Endothelial cell of umbilical vein (primary cell): ENCODE data around the gene POLR3GL.

Experiments used
- CTCF ChIP-seq, 2 donors: IDR thresholded peaks; 1 replicate in 1 of 2; 2 replicates in 1 of 2; pipeline ENCODE4 v1.5.1; 2011; ENCODE audit warnings: low read length in 2 of 2, mild to moderate bottlenecking in 2 of 2, moderate library complexity in 2 of 2, control low read depth in 1 of 2, inconsistent platforms in 1 of 2, low read depth in 1 of 2; ENCODE audit not compliant: insufficient read depth in 1 of 2; ENCODE audit errors: extremely low read depth in 1 of 2
- FOS ChIP-seq: IDR thresholded peaks from 2 replicates; pipeline ENCODE4 v1.6.1; 2011; ENCODE audit warnings: mild to moderate bottlenecking, low read length, moderate library complexity, borderline replicate concordance; ENCODE audit not compliant: insufficient read depth
- POLR2A ChIP-seq: IDR thresholded peaks from 2 replicates; pipeline ENCODE4 v1.6.1; 2012; ENCODE audit warnings: low read depth, mild to moderate bottlenecking, control low read depth, low read length

- TF ChIP-seq POLR2A (no peak), CTCF (IDR thresholded peaks at IDR 0.05; ENCODE audit: extremely low read depth in 1 of 2, insufficient read depth in 1 of 2, low read depth in 1 of 2, low read length in 2 of 2) (peak; percentile 52 to 60), FOS (no peak)
Measured at GRCh38 chr1:146012703-146013558, 48.4 kb downstream of the POLR3GL start.
